Measurements from ENCODE around the gene LGMN.
"Not testable (repeated sequence)": the region's sequence is repeated elsewhere in the genome, so short reads cannot be mapped to it uniquely, and the experiment has no call there.

DNA sequence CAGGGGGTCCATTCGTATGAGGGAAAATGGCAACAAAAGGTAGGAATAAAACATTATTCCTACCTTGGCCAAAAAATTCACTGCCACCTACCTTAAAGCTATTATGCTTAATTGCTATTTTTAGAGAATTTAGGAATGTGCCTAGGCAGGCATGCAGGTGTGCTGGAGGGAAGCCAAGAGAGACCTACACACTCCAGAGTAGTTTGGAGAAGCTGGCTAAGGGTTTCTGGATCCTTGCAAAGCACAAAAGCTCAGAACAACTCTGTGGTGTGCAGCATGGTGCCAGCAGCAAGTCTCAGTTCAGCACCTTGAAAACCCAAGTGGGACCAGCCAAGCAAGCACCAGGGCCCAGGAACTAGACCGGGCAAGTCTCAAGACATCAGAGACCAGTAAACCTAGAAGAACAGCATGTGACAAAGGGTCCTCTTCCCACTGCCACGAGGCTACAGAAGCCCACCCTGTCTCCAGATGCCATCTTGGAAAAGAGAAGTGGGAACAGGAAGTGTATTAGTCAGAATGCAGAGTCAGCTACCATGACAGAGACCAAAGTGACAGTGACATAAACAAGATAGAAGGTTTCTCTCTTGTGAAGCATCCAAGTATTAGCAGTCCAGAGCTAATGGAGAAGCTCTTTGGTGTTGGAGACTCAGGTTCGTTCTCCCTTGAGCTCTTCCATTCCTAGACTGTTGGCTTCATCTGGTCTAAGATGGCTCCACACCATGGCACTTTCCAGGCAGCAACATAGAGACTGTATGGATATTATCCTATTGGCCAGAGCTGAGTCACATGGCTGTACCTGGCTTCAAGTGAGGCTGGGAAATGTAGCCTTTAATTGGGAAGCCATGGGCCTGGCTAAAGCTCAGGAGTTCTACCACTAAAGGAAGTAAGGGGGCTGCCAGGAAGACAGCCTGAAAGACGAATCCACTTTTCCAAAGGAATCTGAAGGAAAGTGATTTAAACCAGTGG, 15.5 kb upstream of the LGMN start:
- TF ChIP-seq, protein P1, sequence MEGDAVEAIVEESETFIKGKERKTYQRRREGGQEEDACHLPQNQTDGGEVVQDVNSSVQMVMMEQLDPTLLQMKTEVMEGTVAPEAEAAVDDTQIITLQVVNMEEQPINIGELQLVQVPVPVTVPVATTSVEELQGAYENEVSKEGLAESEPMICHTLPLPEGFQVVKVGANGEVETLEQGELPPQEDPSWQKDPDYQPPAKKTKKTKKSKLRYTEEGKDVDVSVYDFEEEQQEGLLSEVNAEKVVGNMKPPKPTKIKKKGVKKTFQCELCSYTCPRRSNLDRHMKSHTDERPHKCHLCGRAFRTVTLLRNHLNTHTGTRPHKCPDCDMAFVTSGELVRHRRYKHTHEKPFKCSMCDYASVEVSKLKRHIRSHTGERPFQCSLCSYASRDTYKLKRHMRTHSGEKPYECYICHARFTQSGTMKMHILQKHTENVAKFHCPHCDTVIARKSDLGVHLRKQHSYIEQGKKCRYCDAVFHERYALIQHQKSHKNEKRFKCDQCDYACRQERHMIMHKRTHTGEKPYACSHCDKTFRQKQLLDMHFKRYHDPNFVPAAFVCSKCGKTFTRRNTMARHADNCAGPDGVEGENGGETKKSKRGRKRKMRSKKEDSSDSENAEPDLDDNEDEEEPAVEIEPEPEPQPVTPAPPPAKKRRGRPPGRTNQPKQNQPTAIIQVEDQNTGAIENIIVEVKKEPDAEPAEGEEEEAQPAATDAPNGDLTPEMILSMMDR (IDR thresholded peaks at IDR 0.05; ENCODE audit: low read depth, low read length, missing input control), result not testable (repeated sequence)
- TF ChIP-seq, protein P2, sequence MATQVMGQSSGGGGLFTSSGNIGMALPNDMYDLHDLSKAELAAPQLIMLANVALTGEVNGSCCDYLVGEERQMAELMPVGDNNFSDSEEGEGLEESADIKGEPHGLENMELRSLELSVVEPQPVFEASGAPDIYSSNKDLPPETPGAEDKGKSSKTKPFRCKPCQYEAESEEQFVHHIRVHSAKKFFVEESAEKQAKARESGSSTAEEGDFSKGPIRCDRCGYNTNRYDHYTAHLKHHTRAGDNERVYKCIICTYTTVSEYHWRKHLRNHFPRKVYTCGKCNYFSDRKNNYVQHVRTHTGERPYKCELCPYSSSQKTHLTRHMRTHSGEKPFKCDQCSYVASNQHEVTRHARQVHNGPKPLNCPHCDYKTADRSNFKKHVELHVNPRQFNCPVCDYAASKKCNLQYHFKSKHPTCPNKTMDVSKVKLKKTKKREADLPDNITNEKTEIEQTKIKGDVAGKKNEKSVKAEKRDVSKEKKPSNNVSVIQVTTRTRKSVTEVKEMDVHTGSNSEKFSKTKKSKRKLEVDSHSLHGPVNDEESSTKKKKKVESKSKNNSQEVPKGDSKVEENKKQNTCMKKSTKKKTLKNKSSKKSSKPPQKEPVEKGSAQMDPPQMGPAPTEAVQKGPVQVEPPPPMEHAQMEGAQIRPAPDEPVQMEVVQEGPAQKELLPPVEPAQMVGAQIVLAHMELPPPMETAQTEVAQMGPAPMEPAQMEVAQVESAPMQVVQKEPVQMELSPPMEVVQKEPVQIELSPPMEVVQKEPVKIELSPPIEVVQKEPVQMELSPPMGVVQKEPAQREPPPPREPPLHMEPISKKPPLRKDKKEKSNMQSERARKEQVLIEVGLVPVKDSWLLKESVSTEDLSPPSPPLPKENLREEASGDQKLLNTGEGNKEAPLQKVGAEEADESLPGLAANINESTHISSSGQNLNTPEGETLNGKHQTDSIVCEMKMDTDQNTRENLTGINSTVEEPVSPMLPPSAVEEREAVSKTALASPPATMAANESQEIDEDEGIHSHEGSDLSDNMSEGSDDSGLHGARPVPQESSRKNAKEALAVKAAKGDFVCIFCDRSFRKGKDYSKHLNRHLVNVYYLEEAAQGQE (IDR thresholded peaks at IDR 0.05), result not testable (repeated sequence)
- TF ChIP-seq, protein P3, sequence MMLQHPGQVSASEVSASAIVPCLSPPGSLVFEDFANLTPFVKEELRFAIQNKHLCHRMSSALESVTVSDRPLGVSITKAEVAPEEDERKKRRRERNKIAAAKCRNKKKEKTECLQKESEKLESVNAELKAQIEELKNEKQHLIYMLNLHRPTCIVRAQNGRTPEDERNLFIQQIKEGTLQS (IDR thresholded peaks at IDR 0.05), result not testable (repeated sequence)
- not testable (repeated sequence) for TF ChIP-seq HNF4A (conservative IDR thresholded peaks at IDR 0.05); RAD21 (IDR thresholded peaks at IDR 0.05); SP1 (IDR thresholded peaks at IDR 0.05); JUND (IDR thresholded peaks at IDR 0.05); RXRA (IDR thresholded peaks at IDR 0.05)
- TF ChIP-seq, protein P4, sequence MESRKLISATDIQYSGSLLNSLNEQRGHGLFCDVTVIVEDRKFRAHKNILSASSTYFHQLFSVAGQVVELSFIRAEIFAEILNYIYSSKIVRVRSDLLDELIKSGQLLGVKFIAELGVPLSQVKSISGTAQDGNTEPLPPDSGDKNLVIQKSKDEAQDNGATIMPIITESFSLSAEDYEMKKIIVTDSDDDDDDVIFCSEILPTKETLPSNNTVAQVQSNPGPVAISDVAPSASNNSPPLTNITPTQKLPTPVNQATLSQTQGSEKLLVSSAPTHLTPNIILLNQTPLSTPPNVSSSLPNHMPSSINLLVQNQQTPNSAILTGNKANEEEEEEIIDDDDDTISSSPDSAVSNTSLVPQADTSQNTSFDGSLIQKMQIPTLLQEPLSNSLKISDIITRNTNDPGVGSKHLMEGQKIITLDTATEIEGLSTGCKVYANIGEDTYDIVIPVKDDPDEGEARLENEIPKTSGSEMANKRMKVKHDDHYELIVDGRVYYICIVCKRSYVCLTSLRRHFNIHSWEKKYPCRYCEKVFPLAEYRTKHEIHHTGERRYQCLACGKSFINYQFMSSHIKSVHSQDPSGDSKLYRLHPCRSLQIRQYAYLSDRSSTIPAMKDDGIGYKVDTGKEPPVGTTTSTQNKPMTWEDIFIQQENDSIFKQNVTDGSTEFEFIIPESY (IDR thresholded peaks at IDR 0.05), result not testable (repeated sequence)
